GM19193 (cell line): ENCODE data around the gene RNASEL.

Experiments
- POLR2A ChIP-seq: IDR thresholded peaks from 4 replicates; pipeline ENCODE4 v1.6.1; 2011; ENCODE audit not compliant: insufficient read depth, insufficient read length; ENCODE audit errors: extremely low read depth

Gene RNASEL

GRCh38 chr1:182611326-182611725 lies 22.3 kb upstream of the RNASEL start:
- TF ChIP-seq POLR2A = no peak

GRCh38 chr1:182610606-182611194 lies 21.6 kb upstream of the RNASEL start:
- no peak for TF ChIP-seq POLR2A

GRCh38 chr1:182608845-182609610 lies 20.0 kb upstream of the RNASEL start:
- TF ChIP-seq POLR2A = no peak

GRCh38 chr1:182608236-182608635 lies 19.2 kb upstream of the RNASEL start:
- TF ChIP-seq POLR2A = no peak

- TF ChIP-seq POLR2A = no peak
Measured at GRCh38 chr1:182607566-182607965, 18.5 kb upstream of the RNASEL start.

- TF ChIP-seq POLR2A = peak; percentile 99
Measured at GRCh38 chr1:182604175-182605164, 15.4 kb upstream of the RNASEL start, which contains the start of gene RGS16. Gene RGS16, minus strand, starts transcription at chr1:182604389. Its CDS starts 130 bp downstream, at chr1:182604259.

GRCh38 chr1:182603646-182604174 lies 14.7 kb upstream of the RNASEL start:
- TF ChIP-seq POLR2A = no peak

- no peak for TF ChIP-seq POLR2A
Measured at GRCh38 chr1:182602935-182603645, 14.0 kb upstream of the RNASEL start.

- no peak for TF ChIP-seq POLR2A
Measured at GRCh38 chr1:182601913-182602312, 12.9 kb upstream of the RNASEL start.

GRCh38 chr1:182601416-182601786 lies 12.3 kb upstream of the RNASEL start:
- TF ChIP-seq POLR2A = no peak

- no peak for TF ChIP-seq POLR2A
Measured at GRCh38 chr1:182600745-182601415, 11.8 kb upstream of the RNASEL start.

- no peak for TF ChIP-seq POLR2A
Measured at GRCh38 chr1:182600036-182600713, 11.1 kb upstream of the RNASEL start.

- TF ChIP-seq POLR2A = no peak
Measured at GRCh38 chr1:182599339-182599738, 10.3 kb upstream of the RNASEL start.
